ENCODE results near the gene HOXB1.

GRCh38 chr17:48542114-48542656, 11.4 kb upstream of the HOXB1 start:
- TF ChIP-seq POLR2A (IDR thresholded peaks at IDR 0.05; ENCODE audit: low read depth, low read length) (no peak; the same call in 1 of the 2 replicates), POLR2AphosphoS5 (IDR thresholded peaks at IDR 0.05; ENCODE audit: low read depth, low read length) (no peak), TAF1 (IDR thresholded peaks at IDR 0.05; ENCODE audit: borderline replicate concordance, low read depth, low read length) (no peak)

All from GM12892 (cell line).